Mesenchymal stem cell (in vitro differentiated cells and primary cell): ENCODE data around the gene PCYT2.

ENCODE experiments used
- DNase-seq: peaks from one replicate; pipeline ENCODE4 v3.0.0-alpha.2; 2013
- H2AFZ ChIP-seq: one replicate; pipeline ENCODE4 v1.6.1; 2013; ENCODE audit warnings: low read depth, mild to moderate bottlenecking, control low read depth, inconsistent platforms, low read length, moderate library complexity
- H2AK5ac ChIP-seq: 2 replicates; pipeline ENCODE4 v1.6.1; 2013; ENCODE audit warnings: low read length, moderate library complexity, mild to moderate bottlenecking, inconsistent platforms; ENCODE audit not compliant: severe bottlenecking
- H2BK120ac ChIP-seq: one replicate; pipeline ENCODE4 v1.6.1; 2013; ENCODE audit warnings: low read depth, mild to moderate bottlenecking, inconsistent platforms, low read length, moderate library complexity
- H2BK12ac ChIP-seq, 2 experiments: one replicate each; pipeline ENCODE4 v1.6.1; 2013; ENCODE audit warnings: inconsistent platforms in 2 of 2, low read length in 2 of 2, mild to moderate bottlenecking in 2 of 2, moderate library complexity in 2 of 2, control low read depth in 1 of 2
- H2BK15ac ChIP-seq: one replicate; pipeline ENCODE4 v1.6.1; 2013; ENCODE audit warnings: mild to moderate bottlenecking, low read depth, inconsistent platforms; ENCODE audit not compliant: poor library complexity, severe bottlenecking
- H2BK5ac ChIP-seq: 2 replicates; pipeline ENCODE4 v1.6.1; 2013; ENCODE audit warnings: low read depth, mild to moderate bottlenecking, low read length, control low read depth, inconsistent platforms; ENCODE audit not compliant: poor library complexity, severe bottlenecking
- H3K14ac ChIP-seq, 2 experiments: one replicate each; pipeline ENCODE4 v1.6.1; 2013; ENCODE audit warnings: inconsistent platforms in 2 of 2, low read length in 2 of 2, control low read depth in 1 of 2, mild to moderate bottlenecking in 1 of 2, moderate library complexity in 1 of 2
- H3K18ac ChIP-seq, 2 experiments: one replicate each; pipeline ENCODE4 v1.6.1; 2013; ENCODE audit warnings: inconsistent platforms in 2 of 2, low read length in 2 of 2, control low read depth in 1 of 2, low read depth in 1 of 2, mild to moderate bottlenecking in 1 of 2
- H3K23ac ChIP-seq, 2 experiments: one replicate each; pipeline ENCODE4 v1.6.1; 2013; ENCODE audit warnings: inconsistent platforms in 2 of 2, low read length in 2 of 2, mild to moderate bottlenecking in 2 of 2, moderate library complexity in 2 of 2, control low read depth in 1 of 2
- H3K27ac ChIP-seq: 2 replicates; pipeline ENCODE4 v1.5.1; 2013; ENCODE audit warnings: mild to moderate bottlenecking, moderate library complexity, low read length, control low read depth, inconsistent platforms; ENCODE audit not compliant: poor library complexity, severe bottlenecking
- H3K27me3 ChIP-seq, 2 experiments: 2 replicates each; pipeline versions ENCODE4 v1.6.1 to v1.7.0; 2013; ENCODE audit warnings: low read length in 2 of 2, mild to moderate bottlenecking in 2 of 2, moderate library complexity in 2 of 2, control low read depth in 1 of 2, inconsistent platforms in 1 of 2; ENCODE audit not compliant: control insufficient read depth in 1 of 2, insufficient read depth in 1 of 2
- H3K36me3 ChIP-seq, 2 experiments: 2 replicates each; pipeline versions ENCODE4 v1.6.1 to v1.7.0; 2013; ENCODE audit warnings: low read length in 2 of 2, control low read depth in 1 of 2, inconsistent platforms in 1 of 2, low read depth in 1 of 2, mild to moderate bottlenecking in 1 of 2; ENCODE audit not compliant: insufficient read depth in 2 of 2, control insufficient read depth in 1 of 2
- H3K4ac ChIP-seq, 2 experiments: one replicate each; pipeline ENCODE4 v1.6.1; 2013; ENCODE audit warnings: inconsistent platforms in 2 of 2, low read length in 2 of 2, mild to moderate bottlenecking in 2 of 2, moderate library complexity in 2 of 2, control low read depth in 1 of 2, low read depth in 1 of 2
- H3K4me1 ChIP-seq: 2 replicates; pipeline ENCODE4 v1.6.1; 2013; ENCODE audit warnings: low read depth, low read length, control low read depth; ENCODE audit not compliant: control insufficient read depth, insufficient read depth
- H3K4me2 ChIP-seq: 2 replicates; pipeline ENCODE4 v1.6.1; 2013; ENCODE audit warnings: low read length, mild to moderate bottlenecking, inconsistent platforms; ENCODE audit not compliant: poor library complexity, severe bottlenecking
- H3K4me3 ChIP-seq, 2 experiments: 2 replicates each; pipeline versions ENCODE4 v1.5.1 to v1.7.0; 2013; ENCODE audit warnings: low read length in 2 of 2, mild to moderate bottlenecking in 2 of 2, control low read depth in 1 of 2, low read depth in 1 of 2; ENCODE audit not compliant: insufficient read depth in 1 of 2
- H3K79me1 ChIP-seq: replicated peaks from 2 replicates; pipeline ENCODE4 v1.6.1; 2013; ENCODE audit warnings: mild to moderate bottlenecking, control low read depth, low read length, inconsistent platforms; ENCODE audit not compliant: poor library complexity, severe bottlenecking
- H3K9ac ChIP-seq: 2 replicates; pipeline ENCODE4 v1.7.0; 2013; ENCODE audit warnings: mild to moderate bottlenecking, low read length, moderate library complexity
- H3K9me3 ChIP-seq: 2 replicates; pipeline ENCODE4 v1.7.0; 2013; ENCODE audit warnings: mild to moderate bottlenecking, low read length; ENCODE audit not compliant: control insufficient read depth
- H4K8ac ChIP-seq: one replicate; pipeline ENCODE4 v1.6.1; 2013; ENCODE audit warnings: inconsistent platforms, mild to moderate bottlenecking, low read length, moderate library complexity
- H4K91ac ChIP-seq: one replicate; pipeline ENCODE4 v1.6.1; 2013; ENCODE audit warnings: mild to moderate bottlenecking, low read length, inconsistent platforms
- WGBS: methylation state at CpG from one replicate; pipeline ENCODE4 v1.1.7; 2013; ENCODE audit warnings: mixed read lengths; 5-methylcytosine and 5-hydroxymethylcytosine counted together

The PCYT2 gene

GRCh38 chr17:81921996-81922565 is 10.9 kb upstream of the PCYT2 start:
- H4K8ac ChIP-seq, result no peak overlapping the region
- H2BK120ac ChIP-seq, result no peak overlapping the region
- no peak overlapping the region for H4K91ac ChIP-seq
- H2AK5ac ChIP-seq, result no peak overlapping the region
- 96% methylated on average over 13 of the region's 23 CpGs for WGBS
- no peak overlapping the region for H3K27ac ChIP-seq
- no peak overlapping the region for H3K14ac ChIP-seq
- no peaks in the 10 kb centered on the region for H3K27me3 ChIP-seq
- no peak overlapping the region for H2AFZ ChIP-seq
- no peak overlapping the region for H2BK15ac ChIP-seq
- H3K9ac ChIP-seq, result no peak overlapping the region
- no peak overlapping the region for H3K23ac ChIP-seq
- no peaks in the 10 kb centered on the region for H3K9me3 ChIP-seq
- peaks cover 6% of the 10 kb centered on the region for H3K79me1 ChIP-seq
- H3K4me3 ChIP-seq, result no peak overlapping the region
- H3K36me3 ChIP-seq, result peaks cover 42 to 46% of the 10 kb centered on the region in 2 experiments
- DNase-seq, result no peak
- H3K4ac ChIP-seq, result peak overlapping the region in 1 of 2 experiments; percentile 20
- H3K4me1 ChIP-seq, result peaks cover 54% of the 10 kb centered on the region
- H3K18ac ChIP-seq, result peak overlapping the region in 1 of 2 experiments; percentile 89
- H2BK5ac ChIP-seq, result no peak overlapping the region
- peak overlapping the region in 1 of 2 experiments; percentile 64 for H2BK12ac ChIP-seq
- H3K4me2 ChIP-seq, result no peak overlapping the region

DNA sequence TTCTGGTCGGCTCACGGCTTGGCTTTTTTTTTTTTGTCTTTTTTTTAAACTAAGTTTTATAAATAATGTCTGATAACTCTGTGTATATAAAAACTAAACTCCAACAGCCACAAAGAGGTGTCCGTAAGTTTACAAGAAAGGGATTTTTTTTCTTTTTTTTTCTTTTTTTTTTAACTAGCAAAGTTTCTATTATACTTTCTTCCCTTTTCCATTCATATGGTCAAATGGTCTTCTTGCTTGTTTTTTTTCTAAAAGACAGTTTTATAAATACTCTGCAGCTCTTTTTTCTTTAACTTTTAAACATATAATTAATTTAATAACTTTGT is 10.3 kb upstream of the PCYT2 start:
- Histone ChIP-seq H3K4me2 (no peak overlapping the region), H3K14ac (no peak overlapping the region), H3K9ac (no peak overlapping the region), H3K27ac (no peak overlapping the region), H3K18ac (no peak overlapping the region), H2BK5ac (no peak overlapping the region), H3K23ac (no peak overlapping the region), H4K8ac (no peak overlapping the region), H3K9me3 (no peaks in the 10 kb centered on the region), H3K4me1 (peaks cover 58% of the 10 kb centered on the region), H3K4ac (no peak overlapping the region), H2BK120ac (no peak overlapping the region), H2AFZ (no peak overlapping the region), H3K27me3 (no peaks in the 10 kb centered on the region), H2BK15ac (no peak overlapping the region), H3K4me3 (no peak overlapping the region), H4K91ac (no peak overlapping the region), H2BK12ac (no peak overlapping the region), H3K79me1 (peaks cover 6% of the 10 kb centered on the region), H3K36me3 (peaks cover 42 to 46% of the 10 kb centered on the region in 2 experiments), H2AK5ac (no peak overlapping the region)
- no peak for DNase-seq
- WGBS, result no CpG with 5 or more reads among the region's 3 CpGs

GRCh38 chr17:81920612-81921536 is 9.7 kb upstream of the PCYT2 start:
- Histone ChIP-seq H3K27ac (no peak overlapping the region), H2AFZ (no peak overlapping the region), H2BK120ac (no peak overlapping the region), H3K4me2 (no peak overlapping the region), H4K91ac (peak overlapping the region; percentile 5), H2BK12ac (no peak overlapping the region), H3K4me1 (peaks cover 54% of the 10 kb centered on the region), H3K27me3 (no peaks in the 10 kb centered on the region), H3K36me3 (peaks cover 46 to 47% of the 10 kb centered on the region in 2 experiments), H3K9ac (no peak overlapping the region), H3K23ac (no peak overlapping the region), H3K79me1 (peaks cover 8% of the 10 kb centered on the region), H2BK5ac (no peak overlapping the region), H3K14ac (no peak overlapping the region), H3K18ac (no peak overlapping the region), H3K4ac (no peak overlapping the region), H2BK15ac (no peak overlapping the region), H3K4me3 (no peak overlapping the region), H3K9me3 (no peaks in the 10 kb centered on the region), H2AK5ac (no peak overlapping the region), H4K8ac (no peak overlapping the region)
- 95% methylated on average over 27 of the region's 33 CpGs for WGBS
- DNase-seq, result no peak

DNA sequence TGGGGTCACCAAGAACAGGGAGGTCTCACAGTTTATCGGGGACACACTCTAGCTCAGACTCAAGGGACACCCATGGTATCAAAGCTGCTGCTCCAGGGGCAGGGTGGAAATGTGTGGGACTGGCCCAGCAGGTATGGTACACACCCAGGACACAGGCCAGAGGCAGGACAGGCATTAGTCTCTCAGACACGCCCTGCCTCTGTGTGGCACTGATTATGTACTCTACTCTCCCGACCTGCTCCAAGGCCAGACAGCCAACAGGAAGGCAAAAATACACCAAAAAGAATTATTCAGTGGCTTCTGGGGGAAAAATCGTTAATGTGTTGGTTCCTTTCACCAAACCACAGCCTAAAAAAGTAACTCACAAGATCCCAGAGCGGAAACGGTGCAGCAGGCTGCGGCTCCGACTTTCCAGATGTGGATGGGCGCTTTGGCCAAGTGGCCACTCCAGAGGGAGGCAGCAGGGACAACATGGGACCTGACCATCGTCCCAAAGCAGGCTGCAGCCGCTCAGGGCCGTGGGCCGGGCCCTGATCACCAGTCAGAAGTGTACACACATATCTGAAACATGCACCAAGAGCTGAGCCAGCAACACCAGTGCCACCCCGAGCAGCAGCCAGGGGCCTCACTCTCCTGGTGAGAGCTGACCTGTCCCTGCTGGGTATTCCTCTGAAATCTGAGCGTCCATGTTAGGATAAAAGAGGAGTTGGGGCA is 7.8 kb upstream of the PCYT2 start:
- H3K27ac ChIP-seq, result no peak overlapping the region
- H3K4me2 ChIP-seq, result no peak overlapping the region
- H2BK120ac ChIP-seq, result no peak overlapping the region
- no peaks in the 10 kb centered on the region for H3K27me3 ChIP-seq
- H3K4me1 ChIP-seq, result peaks cover 37% of the 10 kb centered on the region
- no peak overlapping the region for H3K23ac ChIP-seq
- no peak overlapping the region for H4K91ac ChIP-seq
- H3K9me3 ChIP-seq, result no peaks in the 10 kb centered on the region
- H2BK15ac ChIP-seq, result no peak overlapping the region
- no peak overlapping the region for H2AFZ ChIP-seq
- H3K4ac ChIP-seq, result no peak overlapping the region
- H2BK5ac ChIP-seq, result no peak overlapping the region
- DNase-seq, result no peak
- peaks cover 25% of the 10 kb centered on the region for H3K79me1 ChIP-seq
- no peak overlapping the region for H2BK12ac ChIP-seq
- H3K14ac ChIP-seq, result no peak overlapping the region
- H3K4me3 ChIP-seq, result no peak overlapping the region
- no peak overlapping the region for H4K8ac ChIP-seq
- no peak overlapping the region for H3K9ac ChIP-seq
- WGBS, result 94% methylated on average over 14 of the region's 15 CpGs
- H3K36me3 ChIP-seq, result peaks cover 62 to 65% of the 10 kb centered on the region in 2 experiments
- no peak overlapping the region for H3K18ac ChIP-seq
- no peak overlapping the region for H2AK5ac ChIP-seq
